ENCODE results near the gene LRRC41.

DNA sequence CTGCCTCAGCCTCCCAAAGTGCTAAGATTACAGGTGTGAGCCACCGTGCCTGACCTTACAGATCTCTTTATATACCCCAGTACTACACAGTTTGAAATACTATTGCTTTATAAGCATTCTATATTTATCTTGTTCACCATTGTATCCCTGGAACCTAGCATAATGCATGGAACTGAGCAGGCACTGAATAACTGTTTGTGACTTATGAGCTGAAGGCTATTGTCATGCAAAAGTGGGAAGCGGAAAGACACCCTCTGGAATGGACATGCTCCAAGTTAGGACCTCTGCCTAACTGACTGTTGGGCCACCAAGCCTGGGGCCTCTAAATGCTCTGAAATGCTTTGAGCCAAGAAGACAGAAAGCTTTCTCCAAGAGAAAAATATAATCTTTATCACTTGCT lies 8.1 kb downstream of the LRRC41 start:
- TF ChIP-seq, protein P1, sequence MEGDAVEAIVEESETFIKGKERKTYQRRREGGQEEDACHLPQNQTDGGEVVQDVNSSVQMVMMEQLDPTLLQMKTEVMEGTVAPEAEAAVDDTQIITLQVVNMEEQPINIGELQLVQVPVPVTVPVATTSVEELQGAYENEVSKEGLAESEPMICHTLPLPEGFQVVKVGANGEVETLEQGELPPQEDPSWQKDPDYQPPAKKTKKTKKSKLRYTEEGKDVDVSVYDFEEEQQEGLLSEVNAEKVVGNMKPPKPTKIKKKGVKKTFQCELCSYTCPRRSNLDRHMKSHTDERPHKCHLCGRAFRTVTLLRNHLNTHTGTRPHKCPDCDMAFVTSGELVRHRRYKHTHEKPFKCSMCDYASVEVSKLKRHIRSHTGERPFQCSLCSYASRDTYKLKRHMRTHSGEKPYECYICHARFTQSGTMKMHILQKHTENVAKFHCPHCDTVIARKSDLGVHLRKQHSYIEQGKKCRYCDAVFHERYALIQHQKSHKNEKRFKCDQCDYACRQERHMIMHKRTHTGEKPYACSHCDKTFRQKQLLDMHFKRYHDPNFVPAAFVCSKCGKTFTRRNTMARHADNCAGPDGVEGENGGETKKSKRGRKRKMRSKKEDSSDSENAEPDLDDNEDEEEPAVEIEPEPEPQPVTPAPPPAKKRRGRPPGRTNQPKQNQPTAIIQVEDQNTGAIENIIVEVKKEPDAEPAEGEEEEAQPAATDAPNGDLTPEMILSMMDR (conservative IDR thresholded peaks at IDR 0.05; ENCODE audit: low read depth in 2 of 2) = no peak
- TF ChIP-seq EZH2 (IDR thresholded peaks at IDR 0.05; ENCODE audit: low read depth, unreplicated experiment) = no peak
- no peak for TF ChIP-seq POLR2AphosphoS5 (IDR thresholded peaks at IDR 0.05; ENCODE audit: low read depth)
- TF ChIP-seq REST (IDR thresholded peaks at IDR 0.05; ENCODE audit: unreplicated experiment) = no peak
- no peak for TF ChIP-seq EZH2phosphoT487 (IDR thresholded peaks at IDR 0.05; ENCODE audit: unreplicated experiment)
- no peak for TF ChIP-seq ZNF114 (CRISPR knock-in tag; IDR thresholded peaks at IDR 0.05)
- TF ChIP-seq NANOG (IDR thresholded peaks at IDR 0.05; ENCODE audit: borderline replicate concordance) = no peak

Data from GM23338 (cell line).